GM19467 (cell line): ENCODE measurements around the gene OR2Z1.
"Not testable (repeated sequence)": the region's sequence is repeated elsewhere in the genome, so short reads cannot be mapped to it uniquely, and the experiment has no call there.

Source experiments
- ATAC-seq: cut with Tn5 transposase; IDR thresholded peaks from one replicate; pipeline ENCODE4 v1.9.1; 2021; ENCODE audit warnings: mild to moderate bottlenecking, moderate library complexity; ENCODE audit not compliant: unreplicated experiment

Gene OR2Z1

DNA sequence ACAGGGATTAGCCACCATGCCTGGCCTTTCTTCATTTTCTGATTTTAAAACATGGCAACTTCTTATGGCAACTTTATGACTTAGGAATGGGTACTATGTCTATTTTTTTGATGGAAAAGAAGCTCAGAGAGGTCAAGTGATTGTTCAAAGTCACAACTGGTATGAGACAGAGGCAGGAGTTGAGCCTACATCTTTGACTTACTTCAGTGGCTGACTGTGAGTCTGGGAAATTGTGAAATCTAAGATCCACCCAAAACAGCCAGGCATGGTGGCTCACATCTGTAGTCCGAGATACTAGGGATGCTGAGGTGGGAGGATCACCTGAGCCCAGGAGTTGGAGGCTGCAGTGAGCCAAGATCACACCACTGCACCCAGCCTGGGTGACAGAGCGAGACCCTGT lies 20.5 kb upstream of the OR2Z1 start:
- ATAC-seq = no peak

GRCh38 chr19:8702350-8702749 lies 19.1 kb upstream of the OR2Z1 start:
- ATAC-seq = no peak

GRCh38 chr19:8703223-8703622 lies 18.2 kb upstream of the OR2Z1 start:
- no peak for ATAC-seq

GRCh38 chr19:8705304-8705703 lies 16.1 kb upstream of the OR2Z1 start:
- ATAC-seq = not testable (repeated sequence)

- no peak for ATAC-seq
These were observed 15.7 kb upstream of the OR2Z1 start for GRCh38 chr19:8705742-8706141.

DNA sequence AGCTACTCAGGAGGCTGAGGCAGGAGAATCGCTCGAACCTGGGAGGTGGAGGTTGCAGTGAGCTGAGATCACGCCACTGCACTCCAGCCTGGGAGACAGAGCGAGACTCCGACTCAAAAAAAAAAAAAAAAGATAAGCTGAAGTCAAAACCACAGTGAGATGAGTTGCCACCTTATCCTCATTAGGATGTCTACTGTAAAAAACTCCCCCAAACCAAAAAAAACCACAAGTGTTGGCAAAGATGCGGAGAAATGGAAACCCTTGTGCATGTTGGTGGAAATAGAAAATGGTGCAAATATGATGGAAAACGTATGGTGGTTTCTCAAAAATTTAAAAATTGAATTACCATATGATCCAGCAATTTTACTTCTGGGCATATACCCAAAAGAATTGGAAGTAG lies 11.1 kb upstream of the OR2Z1 start:
- ATAC-seq = not testable (repeated sequence)

- ATAC-seq = no peak
These were observed 598 bp downstream of the OR2Z1 start for GRCh38 chr19:8722032-8722431.

DNA sequence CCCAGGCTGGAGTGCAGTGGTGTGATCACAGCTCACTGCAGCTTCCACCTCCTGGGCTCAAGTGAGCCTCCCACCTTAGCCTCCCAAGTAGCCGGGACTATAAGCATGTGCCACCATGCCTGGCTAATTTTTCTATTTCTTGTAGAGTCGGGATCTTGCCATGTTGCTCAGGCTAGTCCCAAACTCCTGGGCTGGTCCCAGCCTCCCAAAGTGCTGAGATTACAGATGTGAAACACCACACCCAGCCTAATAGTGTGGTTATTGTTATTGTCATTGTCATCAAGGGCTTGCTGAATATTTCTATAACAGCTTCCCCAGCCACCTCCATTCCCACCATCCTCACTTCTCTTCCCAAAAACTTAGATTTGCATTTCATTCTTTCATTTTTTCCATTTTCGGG lies 2.8 kb downstream of the OR2Z1 start:
- ATAC-seq = no peak

DNA sequence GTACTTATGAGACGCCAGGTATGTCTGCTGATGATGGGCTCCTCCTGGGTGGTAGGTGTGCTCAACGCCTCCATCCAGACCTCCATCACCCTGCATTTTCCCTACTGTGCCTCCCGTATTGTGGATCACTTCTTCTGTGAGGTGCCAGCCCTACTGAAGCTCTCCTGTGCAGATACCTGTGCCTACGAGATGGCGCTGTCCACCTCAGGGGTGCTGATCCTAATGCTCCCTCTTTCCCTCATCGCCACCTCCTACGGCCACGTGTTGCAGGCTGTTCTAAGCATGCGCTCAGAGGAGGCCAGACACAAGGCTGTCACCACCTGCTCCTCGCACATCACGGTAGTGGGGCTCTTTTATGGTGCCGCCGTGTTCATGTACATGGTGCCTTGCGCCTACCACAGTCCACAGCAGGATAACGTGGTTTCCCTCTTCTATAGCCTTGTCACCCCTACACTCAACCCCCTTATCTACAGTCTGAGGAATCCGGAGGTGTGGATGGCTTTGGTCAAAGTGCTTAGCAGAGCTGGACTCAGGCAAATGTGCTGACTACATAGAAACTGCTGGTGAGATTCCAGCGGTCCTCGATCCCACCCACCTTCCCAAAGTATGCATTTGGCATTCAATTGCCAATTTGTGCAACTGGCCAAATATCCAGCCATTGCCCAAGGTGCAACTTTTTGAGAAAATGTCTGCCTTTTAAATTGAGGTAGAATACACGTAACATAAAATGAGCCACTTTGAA lies 10.2 kb downstream of the OR2Z1 start:
- ATAC-seq = no peak

DNA sequence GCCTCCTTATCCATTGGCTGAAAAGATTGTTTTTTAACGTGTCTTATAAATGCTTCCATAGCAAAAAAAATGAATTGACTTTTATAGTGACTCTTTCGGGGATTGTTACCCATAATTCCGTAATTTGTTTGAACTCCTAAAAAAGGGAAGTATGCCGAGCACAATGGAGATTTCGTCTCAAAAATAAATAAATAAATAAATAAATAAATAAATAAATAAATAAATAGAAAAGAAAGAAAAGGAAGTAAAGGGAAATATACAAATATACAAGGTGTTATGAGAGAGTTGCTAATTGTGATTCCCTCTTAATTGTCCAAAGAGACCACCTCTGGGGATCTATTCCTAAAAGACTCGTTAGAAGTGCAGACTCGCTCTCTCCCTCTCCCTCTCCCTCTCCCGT lies 16.9 kb downstream of the OR2Z1 start:
- no peak for ATAC-seq

DNA sequence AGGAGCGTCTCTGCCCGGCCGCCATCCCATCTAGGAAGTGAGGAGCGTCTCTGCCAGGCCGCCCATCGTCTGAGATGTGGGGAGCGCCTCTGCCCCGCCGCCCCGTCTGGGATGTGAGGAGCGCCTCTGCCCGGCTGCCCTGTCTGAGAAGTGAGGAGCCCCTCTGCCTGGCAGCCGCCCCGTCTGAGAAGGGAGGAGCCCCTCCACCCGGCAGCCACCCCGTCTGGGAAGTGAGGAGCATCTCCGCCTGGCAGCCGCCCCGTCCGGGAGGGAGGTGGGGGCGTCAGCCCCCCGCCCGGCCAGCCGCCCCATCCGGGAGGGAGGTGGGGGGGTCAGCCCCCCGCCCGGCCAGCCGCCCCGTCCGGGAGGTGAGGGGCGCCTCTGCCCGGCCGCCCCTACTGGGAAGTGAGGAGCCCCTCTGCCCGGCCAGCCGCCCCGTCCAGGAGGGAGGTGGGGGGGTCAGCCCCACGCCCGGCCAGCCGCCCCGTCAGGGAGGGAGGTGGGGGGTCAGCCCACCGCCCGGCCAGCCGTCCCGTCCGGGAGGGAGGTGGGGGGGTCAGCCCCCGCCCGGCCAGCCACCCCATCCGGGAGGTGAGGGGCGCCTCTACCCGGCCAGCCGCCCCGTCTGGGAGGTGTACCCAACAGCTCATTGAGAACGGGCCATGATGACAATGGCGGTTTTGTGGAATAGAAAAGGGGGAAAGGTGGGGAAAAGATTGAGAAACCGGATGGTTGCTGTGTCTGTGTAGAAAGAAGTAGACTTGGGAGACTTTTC lies 18.0 kb downstream of the OR2Z1 start:
- not testable (repeated sequence) for ATAC-seq

- ATAC-seq = not testable (repeated sequence)
These were observed 45.8 kb downstream of the OR2Z1 start for GRCh38 chr19:8767257-8767656.

DNA sequence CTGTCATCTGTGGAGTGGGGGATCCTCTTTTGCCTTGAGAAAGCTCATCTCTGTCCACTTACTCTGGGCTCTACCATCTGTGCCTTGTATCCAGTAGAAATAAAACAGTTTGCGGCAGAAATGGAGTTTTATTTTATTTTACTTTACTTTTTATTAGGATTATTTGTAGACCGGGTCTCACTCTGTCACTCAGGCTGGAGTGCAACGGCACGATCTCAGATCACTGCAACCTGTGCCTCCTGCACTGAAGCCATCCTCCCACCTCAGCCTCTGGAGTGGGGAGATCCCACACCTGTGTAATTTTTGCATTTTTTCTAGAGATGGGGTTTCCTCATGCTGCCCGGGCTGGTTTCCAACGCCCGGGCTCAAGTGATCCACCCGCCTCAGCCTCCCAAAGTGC lies 47.8 kb downstream of the OR2Z1 start:
- ATAC-seq = not testable (repeated sequence)

- ATAC-seq = not testable (repeated sequence)
These were observed 52.2 kb downstream of the OR2Z1 start for GRCh38 chr19:8773587-8773986.
